Dedifferentiated amniotic fluid mesenchymal stem cell (primary cell): Measurements from ENCODE around the gene SGSM1.

ENCODE experiments used
- DNase-seq: peaks from one replicate; pipeline ENCODE4 v3.0.0-alpha.2; 2016; ENCODE audit errors: extremely low spot score

SGSM1 gene

DNA sequence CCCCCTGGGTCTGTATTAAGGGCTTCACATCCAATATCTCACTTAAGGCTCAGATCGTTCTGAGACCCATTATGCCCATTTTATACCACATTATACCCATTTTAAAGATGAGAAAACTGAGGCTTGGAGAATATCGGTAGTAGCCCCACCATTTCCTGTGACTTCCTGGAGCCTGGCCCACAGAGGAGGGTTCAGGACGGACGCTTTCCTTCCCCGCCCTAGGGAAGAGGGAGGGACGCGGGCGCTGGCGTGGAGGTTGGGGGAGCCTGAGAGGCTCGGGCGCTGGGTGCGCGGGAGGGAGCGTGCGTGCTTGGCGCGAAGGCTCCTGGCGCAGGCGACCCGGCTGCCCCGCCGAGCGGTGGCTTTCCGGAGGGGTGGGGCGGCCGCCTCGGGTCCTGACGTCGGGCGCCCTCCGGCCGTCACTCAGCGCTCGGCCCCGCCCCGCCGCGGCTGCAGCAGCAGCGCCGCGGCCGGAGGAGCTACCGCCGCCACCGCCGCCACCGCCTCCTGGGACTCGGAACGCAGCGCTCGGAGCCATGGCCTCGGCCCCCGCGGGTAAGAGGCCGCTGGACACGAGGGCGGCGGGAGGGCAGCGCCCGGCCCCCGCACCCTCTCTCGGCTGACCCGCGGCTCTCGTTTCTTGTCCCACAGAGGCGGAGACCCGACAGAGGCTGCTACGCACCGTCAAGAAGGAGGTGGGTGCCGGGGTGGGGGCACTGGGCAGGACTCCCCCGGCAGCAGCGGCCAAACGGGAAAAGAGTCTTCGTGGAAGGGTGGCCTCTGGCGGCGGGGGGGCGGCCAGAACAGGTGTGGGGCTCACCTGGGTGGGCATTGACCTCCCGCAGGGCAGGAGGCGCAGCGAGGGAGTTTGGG is at the start of gene SGSM1:
TSS of gene SGSM1 (plus strand) at position 422 of the 873 bp plus-strand sequence. CDS start at position 537, 115 bp downstream.
- DNase-seq = no peak

DNA sequence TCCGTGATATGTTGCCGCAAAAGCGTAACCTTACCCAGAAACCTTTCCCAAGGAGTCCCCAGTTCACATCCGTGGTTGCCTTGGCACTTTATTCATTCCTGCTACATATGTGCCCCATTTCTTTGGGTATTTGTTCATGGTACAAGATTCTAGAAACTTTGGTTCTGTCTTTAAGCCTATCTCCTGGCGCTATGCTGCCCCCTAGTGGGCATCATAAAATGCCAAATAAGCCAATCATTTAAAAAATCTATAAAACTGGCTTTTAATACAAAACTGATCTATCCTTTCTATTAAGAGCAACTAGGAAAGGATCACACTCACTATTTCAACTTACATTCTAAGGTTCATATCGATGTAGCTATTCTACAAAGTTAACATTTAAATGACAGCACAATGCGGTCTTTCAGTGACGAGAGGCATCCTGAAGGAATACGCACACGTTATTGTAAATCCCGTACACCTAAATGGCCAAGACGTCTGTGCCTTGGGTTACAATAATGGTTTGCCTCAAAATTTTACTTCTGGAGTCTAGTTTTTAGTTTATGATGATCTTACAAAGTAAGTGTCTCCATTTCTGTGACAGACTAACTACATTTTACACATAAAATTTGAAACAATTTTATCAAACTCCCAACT is 47.7 kb upstream of the SGSM1 start:
- peak; percentile 65 for DNase-seq

DNA sequence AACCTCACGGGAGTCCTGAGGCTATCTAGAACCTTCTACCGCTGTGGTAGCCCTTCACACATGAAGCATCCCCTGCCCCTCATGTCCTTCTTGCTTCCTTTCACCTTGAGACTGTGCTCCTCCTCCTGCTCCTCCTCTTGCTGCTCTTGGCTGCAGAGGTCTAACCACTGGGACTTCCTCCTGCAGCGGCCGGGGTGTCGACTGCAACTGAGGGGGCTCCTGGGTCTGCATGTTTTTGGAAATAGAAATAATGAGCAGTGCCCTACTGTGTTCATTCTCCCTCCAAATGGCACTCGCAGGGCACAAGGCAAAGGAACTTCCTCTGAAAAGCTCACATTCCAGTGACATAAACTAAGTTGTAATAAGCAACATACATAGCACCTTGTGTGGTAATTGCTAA is 46.2 kb upstream of the SGSM1 start:
- DNase-seq = no peak

- DNase-seq = no peak
Observed at GRCh38 chr22:24760708-24761306, 45.2 kb upstream of the SGSM1 start.

DNA sequence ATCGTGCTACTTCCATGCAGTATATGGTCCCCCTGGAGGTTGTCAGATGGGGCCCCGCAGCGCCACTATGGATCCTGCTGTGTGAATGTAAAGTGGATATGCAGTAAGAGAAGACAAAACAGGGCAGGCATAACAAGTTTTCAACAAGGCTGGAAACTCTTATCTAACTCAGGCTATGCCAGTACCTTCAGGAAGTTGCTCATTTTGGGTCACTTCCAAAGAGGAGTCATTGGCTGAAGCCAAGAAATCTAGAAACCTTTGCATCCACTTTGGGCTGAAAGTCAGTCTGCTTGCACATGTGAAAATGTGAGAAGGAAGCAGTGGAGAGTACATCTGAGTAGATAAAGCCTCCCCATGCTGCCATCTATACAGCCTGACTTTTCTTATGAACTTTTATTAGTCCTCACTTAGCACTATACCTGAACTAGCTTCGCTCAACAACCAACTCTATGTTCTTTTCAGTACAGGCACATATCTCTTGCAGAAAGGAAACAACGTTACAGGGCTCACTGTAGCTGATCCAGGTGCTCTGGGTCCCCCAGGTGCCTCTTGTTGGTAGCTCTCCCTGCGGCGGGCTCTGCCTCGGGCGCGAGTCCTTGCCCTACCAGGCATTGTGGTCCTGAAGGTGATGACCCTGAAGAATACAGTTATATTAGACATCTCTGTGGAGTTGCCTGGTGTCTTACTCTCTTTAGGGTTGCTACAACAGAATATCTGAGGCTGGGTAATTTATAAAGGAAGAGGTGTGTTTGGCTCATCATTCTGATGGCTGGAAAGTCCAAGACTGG is 43.9 kb upstream of the SGSM1 start:
- DNase-seq = no peak

GRCh38 chr22:24763872-24764485 is 42.0 kb upstream of the SGSM1 start:
- no peak for DNase-seq

DNA sequence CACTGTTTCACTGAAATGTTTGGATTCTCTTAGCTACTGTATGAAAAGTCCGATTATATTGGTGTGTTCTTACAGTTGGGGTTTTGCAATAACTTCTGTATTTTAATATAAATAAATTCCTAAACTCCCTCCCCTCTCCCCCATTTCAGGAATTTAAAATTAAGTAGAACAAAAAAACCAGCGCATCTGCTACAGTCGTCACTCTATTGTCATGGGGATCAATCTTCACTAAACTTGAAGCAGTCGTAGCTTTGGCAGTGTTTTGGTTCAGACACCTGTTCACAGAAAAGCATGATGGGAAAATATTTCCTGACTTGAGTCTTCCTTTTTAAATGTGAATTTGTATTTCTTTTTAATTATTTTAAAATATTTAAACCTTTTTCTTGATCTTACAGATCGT is 40.8 kb upstream of the SGSM1 start:
- DNase-seq = no peak

- peak; percentile 80 for DNase-seq
Observed at GRCh38 chr22:24768537-24769374, 37.3 kb upstream of the SGSM1 start.

GRCh38 chr22:24772493-24773220 is 33.4 kb upstream of the SGSM1 start:
- DNase-seq = peak; percentile 15

DNA sequence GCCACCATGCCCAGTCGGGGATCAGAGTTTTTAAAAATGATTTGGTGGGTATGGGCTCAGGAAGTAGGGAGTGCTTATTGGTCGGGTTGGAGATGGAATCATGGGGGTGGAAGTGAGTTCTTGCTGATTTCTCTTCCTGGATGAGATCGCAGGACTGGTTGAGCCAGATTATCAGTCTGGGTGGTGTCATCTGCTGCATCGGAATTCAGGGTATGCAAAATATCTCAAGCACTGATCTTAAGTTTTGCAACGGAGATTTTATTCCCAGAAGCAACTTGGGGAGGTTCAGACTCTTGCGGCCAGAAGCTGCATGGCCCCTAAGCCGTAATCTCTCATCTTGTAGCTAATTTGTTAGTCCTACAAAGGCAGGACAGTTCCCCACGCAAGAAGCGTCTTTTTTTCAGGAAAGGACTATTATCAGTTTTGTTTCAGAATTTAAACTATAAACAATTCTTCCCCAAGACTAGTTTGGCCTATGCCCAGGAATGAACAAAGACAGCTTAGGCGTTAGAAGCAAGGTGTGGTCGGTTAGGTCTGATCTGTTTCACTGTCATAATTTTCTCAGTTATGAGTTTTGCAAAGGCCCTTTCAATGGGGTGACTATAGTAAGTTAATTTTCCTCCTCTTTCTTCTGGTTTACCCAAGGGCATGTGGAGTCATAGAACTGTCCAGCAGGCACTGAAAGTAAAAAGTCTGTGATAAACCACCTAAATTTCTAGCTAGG is 30.1 kb upstream of the SGSM1 start:
- DNase-seq = no peak

DNA sequence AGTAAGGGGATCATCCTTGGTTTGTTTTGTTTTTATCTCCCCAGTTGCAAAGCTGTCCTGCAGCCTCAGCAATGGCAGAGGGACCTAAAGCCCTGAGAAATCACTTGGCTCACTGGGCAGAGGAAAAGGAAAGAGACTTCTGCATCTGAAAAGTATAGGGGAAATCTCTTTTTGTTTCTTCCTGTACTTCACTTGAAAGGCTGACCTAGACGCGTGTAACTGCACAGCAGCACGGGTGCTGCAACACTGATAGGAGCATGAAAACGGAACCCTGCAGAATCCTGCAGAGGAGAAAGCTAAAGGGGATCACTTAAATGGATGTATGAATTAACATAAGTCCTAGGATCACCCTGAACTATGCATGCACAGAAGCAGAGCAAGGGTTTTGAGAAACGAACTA is 29.5 kb upstream of the SGSM1 start:
- DNase-seq = no peak

- peak; percentile 13 for DNase-seq
Observed at GRCh38 chr22:24789516-24789915, 16.5 kb upstream of the SGSM1 start.

GRCh38 chr22:24791362-24791761 is 14.6 kb upstream of the SGSM1 start:
- DNase-seq = no peak

GRCh38 chr22:24796056-24796455 is 10.0 kb upstream of the SGSM1 start:
- no peak for DNase-seq

DNA sequence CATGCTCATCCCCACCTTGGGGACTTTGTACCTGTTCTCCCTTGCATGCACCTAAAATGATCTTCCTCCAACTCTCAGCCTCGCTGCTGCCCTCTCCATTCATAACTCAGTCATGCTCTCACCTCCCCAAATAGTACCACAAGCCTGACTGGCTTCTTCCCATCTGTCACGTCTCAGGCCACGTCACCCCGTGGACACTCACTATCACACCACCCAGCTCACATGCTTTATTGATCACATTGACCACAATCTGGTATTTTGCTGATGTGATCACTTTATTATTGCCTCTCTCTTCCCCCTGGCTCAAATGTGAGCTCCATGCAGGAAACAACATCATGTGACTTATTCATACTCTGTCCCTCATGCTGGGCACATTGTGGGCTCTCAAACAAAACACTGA is 9.2 kb upstream of the SGSM1 start:
- no peak for DNase-seq

- DNase-seq = no peak
Observed at GRCh38 chr22:24801901-24802465, 4.0 kb upstream of the SGSM1 start.

DNA sequence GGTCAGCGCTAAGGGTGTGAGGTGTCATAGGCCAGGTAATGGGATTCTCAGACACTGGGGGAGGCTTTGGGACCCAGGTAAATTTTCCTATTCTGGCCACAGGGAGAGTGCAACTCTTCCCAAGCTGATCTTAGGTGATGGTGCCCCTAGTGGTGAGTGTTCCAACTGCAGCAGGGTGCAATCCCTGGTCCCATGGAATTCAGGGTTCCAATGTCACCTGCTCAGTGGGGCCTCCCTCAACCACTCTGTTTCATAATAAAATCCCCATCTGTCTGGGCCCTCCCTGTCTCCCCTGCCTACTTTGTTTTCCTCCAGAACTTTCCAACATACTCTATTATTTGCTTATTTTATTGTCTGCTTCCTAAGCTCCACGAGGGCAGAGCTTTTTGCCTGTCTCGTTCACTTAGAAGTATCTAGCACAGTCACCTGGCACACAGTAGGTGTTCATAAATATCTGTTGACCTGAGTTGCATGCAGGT is 2.9 kb upstream of the SGSM1 start:
- DNase-seq = no peak

- DNase-seq = no peak
Observed at GRCh38 chr22:24806663-24807001, 621 bp downstream of the SGSM1 start.
